Measurements from ENCODE around the gene SLC36A1. TPM values are rescaled to one million over a fixed set of nuclear protein-coding genes. Genes with fewer than 3 reads are reported as not detected.

Gene SLC36A1
- total RNA-seq, 6 donors from 2014 or later, result 9.5 to 49.2 (median 12.9) TPM

GRCh38 chr5:151459680-151460324 lies 12.4 kb downstream of the SLC36A1 start:
- Histone ChIP-seq H3K4me3 (no peak overlapping the region), H3K27me3 (no peaks in the 10 kb centered on the region), H3K9me3 (no peaks in the 10 kb centered on the region), H3K4me1 (no peaks in the 10 kb centered on the region), H3K27ac (no peak overlapping the region), H3K36me3 (peaks cover 0 to 46% (median 12%) of the 10 kb centered on the region in 4 donors)
- DNase-seq, result no peak
- TF ChIP-seq POLR2AphosphoS5 (IDR thresholded peaks at IDR 0.05) (no peak), EP300 (IDR thresholded peaks at IDR 0.05) (no peak), POLR2A (IDR thresholded peaks at IDR 0.05) (no peak), CTCF (IDR thresholded peaks at IDR 0.05) (no peak)
- 82 to 86% methylated on average over 4 of the region's 4 CpGs for WGBS, 2 donors
- ATAC-seq (ENCODE audit: low FRiP score in 2 of 2), result no peak

GRCh38 chr5:151461312-151461711 lies 13.9 kb downstream of the SLC36A1 start:
- no peak overlapping the region for H3K27ac ChIP-seq
- no peaks in the 10 kb centered on the region for H3K9me3 ChIP-seq
- H3K4me1 ChIP-seq, result no peaks in the 10 kb centered on the region
- DNase-seq (no peak), ATAC-seq (ENCODE audit: low FRiP score in 2 of 2) (no peak)
- H3K36me3 ChIP-seq, result peaks cover 0 to 61% (median 14%) of the 10 kb centered on the region in 4 donors
- no peak overlapping the region for H3K4me3 ChIP-seq
- no peaks in the 10 kb centered on the region for H3K27me3 ChIP-seq
- WGBS, 2 donors, result 81 to 86% methylated on average over 3 of the region's 3 CpGs
- TF ChIP-seq EP300 (IDR thresholded peaks at IDR 0.05), result no peak
- no peak for TF ChIP-seq CTCF (IDR thresholded peaks at IDR 0.05)
- no peak for TF ChIP-seq POLR2AphosphoS5 (IDR thresholded peaks at IDR 0.05)
- no peak for TF ChIP-seq POLR2A (IDR thresholded peaks at IDR 0.05)

GRCh38 chr5:151463137-151464029 lies 16.0 kb downstream of the SLC36A1 start:
- Histone ChIP-seq H3K4me3 (no peak overlapping the region), H3K36me3 (peaks cover 5 to 74% (median 21%) of the 10 kb centered on the region in 4 donors), H3K27me3 (no peaks in the 10 kb centered on the region), H3K27ac (no peak overlapping the region), H3K4me1 (no peaks in the 10 kb centered on the region), H3K9me3 (no peaks in the 10 kb centered on the region)
- ATAC-seq (ENCODE audit: low FRiP score in 2 of 2) (no peak), DNase-seq (no peak)
- WGBS, 2 donors, result 59 to 61% methylated on average over 5 of the region's 5 CpGs
- TF ChIP-seq CTCF (IDR thresholded peaks at IDR 0.05) (no peak), POLR2AphosphoS5 (IDR thresholded peaks at IDR 0.05) (no peak), EP300 (IDR thresholded peaks at IDR 0.05) (no peak), POLR2A (IDR thresholded peaks at IDR 0.05) (no peak)

GRCh38 chr5:151464101-151464500 lies 16.7 kb downstream of the SLC36A1 start:
- no peak overlapping the region for H3K4me3 ChIP-seq
- H3K4me1 ChIP-seq, result no peaks in the 10 kb centered on the region
- H3K36me3 ChIP-seq, result peaks cover 5 to 69% (median 25%) of the 10 kb centered on the region in 4 donors
- no peaks in the 10 kb centered on the region for H3K27me3 ChIP-seq
- TF ChIP-seq CTCF (IDR thresholded peaks at IDR 0.05) (no peak), POLR2A (IDR thresholded peaks at IDR 0.05) (no peak), POLR2AphosphoS5 (IDR thresholded peaks at IDR 0.05) (no peak)
- ATAC-seq (ENCODE audit: low FRiP score in 2 of 2) (no peak), DNase-seq (no peak)
- no peaks in the 10 kb centered on the region for H3K9me3 ChIP-seq
- no peak overlapping the region for H3K27ac ChIP-seq
- 85% methylated on average over 4 of the region's 4 CpGs for WGBS, 2 donors
